GM12878 (cell line): ENCODE measurements around the gene KIRREL3. TPM values are rescaled to one million over a fixed set of nuclear protein-coding genes. Genes with fewer than 3 reads are reported as not detected.

ENCODE experiments used
- ATAC-seq: fragments of 200-7000 bp; cut with Tn5 transposase; 3 replicates; pipeline ENCODE4 v1.9.1; 2020; ENCODE audit warnings: mild to moderate bottlenecking, moderate library complexity
- BruUV-seq: library from RNA; stranded (reverse); fragments of 400-500 nt; replicated peaks from 2 replicates; lab custom pipeline; 2021; lab: Mats Ljungman, UMichigan
- CTCF ChIA-PET: fragments of 300-600 bp; sonication (Branson Sonifier 250); formaldehyde crosslinking; extraction: SDS; loops from one replicate; lab custom pipeline; 2021; ENCODE audit warnings: inconsistent platforms; lab: Yijun Ruan, JAX
- POLR2A ChIA-PET: fragments of 350-600 bp; formaldehyde crosslinking; extraction: SDS; loops from one replicate; lab custom pipeline; 2021; ENCODE audit warnings: inconsistent platforms; lab: Charles Lee
- RAD21 ChIA-PET: fragments of 300-600 bp; sonication (Branson Sonifier 250); formaldehyde crosslinking; loops from one replicate; lab custom pipeline; 2023; ENCODE audit warnings: antibody characterized with exemption; ENCODE audit not compliant: unreplicated experiment; lab: Charles Lee
- SMC1A ChIA-PET: fragments of 300-600 bp; sonication (Branson Sonifier 250); formaldehyde crosslinking; loops from one replicate; lab custom pipeline; 2023; ENCODE audit not compliant: unreplicated experiment, uncharacterized antibody; lab: Charles Lee
- DNase-seq: peaks from one replicate; pipeline ENCODE4 v3.0.0-alpha.2; 2011; ENCODE audit warnings: low read depth, low spot score
- FAIRE-seq: peaks from 3 replicates; lab custom pipeline; 2011; peaks lifted over from hg19 to GRCh38; lab: Jason Lieb, UNC
- H2AFZ ChIP-seq: 2 replicates; pipeline ENCODE4 v1.6.0; 2011; ENCODE audit warnings: low read depth, low read length, control low read depth; ENCODE audit not compliant: control insufficient read depth
- H3K27ac ChIP-seq: 2 replicates; pipeline ENCODE4 v1.5.1; 2011; ENCODE audit warnings: control low read depth; ENCODE audit not compliant: control insufficient read depth, insufficient read depth
- H3K27me3 ChIP-seq, 2 experiments: replicated peaks in 1 of 2; 2 replicates each; pipeline versions ENCODE4 v1.6.0 to v1.6.1; 2011; ENCODE audit warnings: low read length in 1 of 2; ENCODE audit not compliant: control insufficient read depth in 2 of 2, insufficient read depth in 2 of 2
- H3K36me3 ChIP-seq, 2 experiments: 2 replicates each; pipeline ENCODE4 v1.5.1; 2011; ENCODE audit warnings: low read length in 1 of 2; ENCODE audit not compliant: control insufficient read depth in 2 of 2, insufficient read depth in 2 of 2
- H3K4me1 ChIP-seq: 2 replicates; pipeline ENCODE4 v1.6.1; 2011; ENCODE audit warnings: mild to moderate bottlenecking, low read length, moderate library complexity, mixed read lengths; ENCODE audit not compliant: control insufficient read depth, insufficient read depth
- H3K4me2 ChIP-seq: 2 replicates; pipeline ENCODE4 v1.6.0; 2011; ENCODE audit warnings: control low read depth; ENCODE audit not compliant: control insufficient read depth, insufficient read depth
- H3K4me3 ChIP-seq: fragments of 200-600 bp; sonication (generic); 2 replicates; pipeline ENCODE4 v1.5.1; 2016
- H3K79me2 ChIP-seq: 2 replicates; pipeline ENCODE4 v1.6.0; 2011; ENCODE audit warnings: low read length; ENCODE audit not compliant: control insufficient read depth, insufficient read depth
- H3K9ac ChIP-seq: 2 replicates; pipeline ENCODE4 v1.8.0; 2011; ENCODE audit warnings: low read length, control low read depth, mixed read lengths; ENCODE audit not compliant: control insufficient read depth, insufficient read depth
- H3K9me3 ChIP-seq: replicated peaks from 3 replicates; pipeline ENCODE4 v1.5.1; 2011; ENCODE audit warnings: mild to moderate bottlenecking, low read length; ENCODE audit not compliant: control insufficient read depth, insufficient read depth
- H4K20me1 ChIP-seq: 2 replicates; pipeline ENCODE4 v1.6.0; 2011; ENCODE audit not compliant: control insufficient read depth, insufficient read depth
- EED ChIP-seq: sonication (generic); IDR thresholded peaks from 2 replicates; pipeline ENCODE4 v1.6.1; 2016; ENCODE audit warnings: antibody characterized with exemption, low read depth
- EP300 ChIP-seq, 2 experiments: fragments of 150-350 bp in 1 of 2; IDR thresholded peaks; 2 replicates each; pipeline ENCODE4 v1.6.1; 2011 to 2012; ENCODE audit warnings: low read depth in 2 of 2, low read length in 2 of 2, borderline replicate concordance in 1 of 2, improper control_type of control experiment in 1 of 2, inconsistent platforms in 1 of 2; ENCODE audit not compliant: control insufficient read depth in 1 of 2
- FOS ChIP-seq: IDR thresholded peaks from 3 replicates; pipeline ENCODE4 v1.6.1; 2011; ENCODE audit warnings: borderline replicate concordance; ENCODE audit not compliant: insufficient read length; ENCODE audit errors: extremely low read depth
- KDM1A ChIP-seq: fragments of 200-600 bp; sonication (generic); IDR thresholded peaks from 2 replicates; pipeline ENCODE4 v1.6.1; 2016; ENCODE audit warnings: borderline replicate concordance
- MEF2B ChIP-seq: fragments of 450-650 bp; IDR thresholded peaks from 2 replicates; pipeline ENCODE4 v1.6.1; 2018; ENCODE audit warnings: mild to moderate bottlenecking, moderate library complexity; ENCODE audit not compliant: partially characterized antibody, poor library complexity, severe bottlenecking
- SKIL ChIP-seq: fragments of 450-650 bp; IDR thresholded peaks from 2 replicates; pipeline ENCODE4 v1.6.1; 2017; ENCODE audit warnings: mild to moderate bottlenecking, low read depth, inconsistent platforms; ENCODE audit not compliant: poor library complexity, severe bottlenecking
- SREBF2 ChIP-seq: IDR thresholded peaks from 2 replicates; pipeline ENCODE4 v1.6.1; 2012; ENCODE audit warnings: mild to moderate bottlenecking, low read length
- TCF7 ChIP-seq: IDR thresholded peaks from 2 replicates; pipeline ENCODE4 v1.6.1; 2014; ENCODE audit warnings: antibody characterized with exemption, borderline replicate concordance
- ZNF274 ChIP-seq: IDR thresholded peaks from one replicate; pipeline ENCODE4 v1.8.0; 2011; ENCODE audit not compliant: insufficient read length, insufficient read depth
- ZNF592 ChIP-seq: fragments of 450-650 bp; IDR thresholded peaks from 2 replicates; pipeline ENCODE4 v1.6.1; 2017; ENCODE audit warnings: mild to moderate bottlenecking, moderate library complexity
- WGBS: methylation state at CpG from one replicate; pipeline ENCODE4 v1.1.6; 2016; ENCODE audit warnings: low lambda C conversion rate; ENCODE audit not compliant: insufficient replicate concordance, insufficient coverage; ENCODE audit errors: missing lambda C conversion rate; 5-methylcytosine and 5-hydroxymethylcytosine counted together
- in situ Hi-C: fragments of 300-500 bp; cut with MboI; formaldehyde crosslinking; loops from 9 replicates; pipeline ENCODE4 v1.14.3; 2018; ENCODE audit warnings: mixed read lengths
- intact Hi-C: fragments of 100-400 bp; cut with micrococcal nuclease; formaldehyde crosslinking; loops from one replicate; pipeline ENCODE4 v1.14.2; 2022; ENCODE audit not compliant: unreplicated experiment
- polyA plus RNA-seq, 11 experiments: library from polyadenylated mRNA; depleted of rRNA in 4 of 11; unstranded in 6 of 11; stranded (reverse) in 5 of 11; fragments of >200 nt; fragmentation: Nextera tagmentation in 4 of 11; fragmentation: Illumina TruSeq in 1 of 11; extraction: Ambion mirVana in 4 of 11; extraction: Trizol in 1 of 11; gene quantifications; 1 replicate in 1 of 11; 2 replicates in 10 of 11; pipeline versions ENCODE4 v1.2.1 to v1.2.3, GENCODE V29; 2011 to 2016; ENCODE audit warnings: inconsistent platforms in 2 of 11, missing spikeins in 2 of 11, low read depth in 1 of 11
- total RNA-seq, 4 experiments: library from RNA; depleted of rRNA in 3 of 4; stranded (reverse); fragments of >200 nt in 3 of 4; fragmentation: Illumina TruSeq in 1 of 4; extraction: Trizol in 1 of 4; gene quantifications; 2 replicates each; pipeline versions ENCODE4 v1.2.1 to v1.2.3, GENCODE V29; 2013 to 2021
- TF ChIP-seq, protein P1 (sequence below): fragments of 450-650 bp; IDR thresholded peaks from 2 replicates; pipeline ENCODE4 v1.6.1; 2018; ENCODE audit warnings: borderline replicate concordance, mild to moderate bottlenecking; ENCODE audit not compliant: partially characterized antibody
- TF ChIP-seq, protein P2 (sequence below): IDR thresholded peaks from 2 replicates; pipeline ENCODE4 v1.6.1; 2011; ENCODE audit warnings: low read depth, low read length, improper control_type of control experiment, borderline replicate concordance

The KIRREL3 gene
- total and polyA plus RNA-seq, 10 of the 15 experiments (the other 5 are each of a cell fraction or from before 2014, with no cell fraction given) = under 0.01 TPM; not detected in 9

DNA sequence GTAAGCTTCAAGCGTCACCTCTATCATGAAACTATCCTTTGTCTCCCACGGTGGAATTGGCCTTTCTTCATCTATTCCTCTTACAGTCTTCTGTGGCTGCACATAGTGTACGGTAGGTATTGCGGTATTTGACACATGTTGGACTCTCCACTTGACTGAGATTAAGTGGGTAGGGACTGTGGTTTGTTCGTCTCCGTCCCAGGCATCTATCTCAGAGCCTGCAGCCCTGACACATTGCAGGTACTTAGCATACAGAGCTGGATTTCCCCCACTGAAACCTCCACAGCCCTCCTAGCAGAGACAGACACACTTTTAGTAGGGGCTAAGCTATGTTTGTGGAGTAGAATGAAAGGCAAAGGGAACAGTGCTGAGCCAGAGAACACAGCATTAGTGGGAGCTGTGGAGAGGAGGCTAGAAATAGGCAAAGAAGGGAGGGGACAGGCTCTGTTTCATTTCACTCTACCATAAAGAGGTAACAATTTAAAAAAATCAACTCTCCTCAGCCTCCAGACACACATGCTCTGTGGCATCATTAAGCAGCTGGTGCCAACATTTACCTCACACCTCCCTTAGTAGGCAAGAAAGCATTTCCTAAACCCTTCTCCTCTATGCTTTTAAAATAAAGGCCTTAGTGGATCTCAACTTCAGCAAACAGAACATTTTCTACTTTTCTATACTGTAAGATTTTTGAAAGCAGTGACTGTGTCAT, 277.5 kb downstream of the KIRREL3 start:
- Histone ChIP-seq H3K36me3 (no peaks in the 10 kb centered on the region), H3K27ac (no peak overlapping the region), H4K20me1 (no peaks in the 10 kb centered on the region), H3K4me2 (no peak overlapping the region), H2AFZ (no peak overlapping the region), H3K79me2 (no peaks in the 10 kb centered on the region), H3K9ac (no peak overlapping the region), H3K4me3 (no peak overlapping the region), H3K27me3 (peaks cover 3 to 11% of the 10 kb centered on the region in 2 experiments; a peak in 3 of 4 replicates), H3K9me3 (no peaks in the 10 kb centered on the region), H3K4me1 (no peaks in the 10 kb centered on the region)
- TF ChIP-seq, protein P1, sequence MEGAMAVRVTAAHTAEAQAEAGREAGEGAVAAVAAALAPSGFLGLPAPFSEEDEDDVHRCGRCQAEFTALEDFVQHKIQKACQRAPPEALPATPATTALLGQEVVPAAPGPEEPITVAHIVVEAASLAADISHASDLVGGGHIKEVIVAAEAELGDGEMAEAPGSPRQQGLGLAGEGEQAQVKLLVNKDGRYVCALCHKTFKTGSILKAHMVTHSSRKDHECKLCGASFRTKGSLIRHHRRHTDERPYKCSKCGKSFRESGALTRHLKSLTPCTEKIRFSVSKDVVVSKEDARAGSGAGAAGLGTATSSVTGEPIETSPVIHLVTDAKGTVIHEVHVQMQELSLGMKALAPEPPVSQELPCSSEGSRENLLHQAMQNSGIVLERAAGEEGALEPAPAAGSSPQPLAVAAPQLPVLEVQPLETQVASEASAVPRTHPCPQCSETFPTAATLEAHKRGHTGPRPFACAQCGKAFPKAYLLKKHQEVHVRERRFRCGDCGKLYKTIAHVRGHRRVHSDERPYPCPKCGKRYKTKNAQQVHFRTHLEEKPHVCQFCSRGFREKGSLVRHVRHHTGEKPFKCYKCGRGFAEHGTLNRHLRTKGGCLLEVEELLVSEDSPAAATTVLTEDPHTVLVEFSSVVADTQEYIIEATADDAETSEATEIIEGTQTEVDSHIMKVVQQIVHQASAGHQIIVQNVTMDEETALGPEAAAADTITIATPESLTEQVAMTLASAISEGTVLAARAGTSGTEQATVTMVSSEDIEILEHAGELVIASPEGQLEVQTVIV = no peak
- TF ChIP-seq EP300 (IDR thresholded peaks at IDR 0.05; ENCODE audit: borderline replicate concordance in 1 of 2, control insufficient read depth in 1 of 2, low read depth in 2 of 2, low read length in 2 of 2) = no peak
- TF ChIP-seq, protein P2, sequence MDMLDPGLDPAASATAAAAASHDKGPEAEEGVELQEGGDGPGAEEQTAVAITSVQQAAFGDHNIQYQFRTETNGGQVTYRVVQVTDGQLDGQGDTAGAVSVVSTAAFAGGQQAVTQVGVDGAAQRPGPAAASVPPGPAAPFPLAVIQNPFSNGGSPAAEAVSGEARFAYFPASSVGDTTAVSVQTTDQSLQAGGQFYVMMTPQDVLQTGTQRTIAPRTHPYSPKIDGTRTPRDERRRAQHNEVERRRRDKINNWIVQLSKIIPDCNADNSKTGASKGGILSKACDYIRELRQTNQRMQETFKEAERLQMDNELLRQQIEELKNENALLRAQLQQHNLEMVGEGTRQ = no peak
- no peak for TF ChIP-seq ZNF274
- no peak for TF ChIP-seq TCF7
- no peak for TF ChIP-seq ZNF592
- TF ChIP-seq SKIL = no peak
- TF ChIP-seq MEF2B = no peak
- TF ChIP-seq FOS = no peak
- TF ChIP-seq EED = no peak
- no peak for TF ChIP-seq KDM1A
- no peak for TF ChIP-seq SREBF2
- ChIA-PET CTCF (interaction anchor here (0.6 to 1.0 kb wide), 2 partner anchors 269 to 412 kb away, joined by 4 to 5 read pairs; no protein-coding TSS in a partner anchor), SMC1A (no interaction called here), RAD21 (interaction anchor here (1.1 kb wide), 1 partner anchor 268 kb away, joined by 3 read pairs; no protein-coding TSS in a partner anchor), POLR2A (interaction anchor here (0.6 kb wide), 1 partner anchor 191 kb away, joined by 3 read pairs; no protein-coding TSS in a partner anchor)
- in situ Hi-C loops = no loop called here
- 8% methylated on average over 6 of the region's 6 CpGs for WGBS
- DNase-seq = no peak
- BruUV-seq = no TSS peak
- peak; percentile 23; the same call in 2 of the 3 replicates for ATAC-seq
- FAIRE-seq = no peak
- intact Hi-C loops = no loop called here
